ENCODE data around the gene SPATA2L.
"Not testable (repeated sequence)": the region's sequence is repeated elsewhere in the genome, so short reads cannot be mapped to it uniquely, and the experiment has no call there.

The SPATA2L gene

DNA sequence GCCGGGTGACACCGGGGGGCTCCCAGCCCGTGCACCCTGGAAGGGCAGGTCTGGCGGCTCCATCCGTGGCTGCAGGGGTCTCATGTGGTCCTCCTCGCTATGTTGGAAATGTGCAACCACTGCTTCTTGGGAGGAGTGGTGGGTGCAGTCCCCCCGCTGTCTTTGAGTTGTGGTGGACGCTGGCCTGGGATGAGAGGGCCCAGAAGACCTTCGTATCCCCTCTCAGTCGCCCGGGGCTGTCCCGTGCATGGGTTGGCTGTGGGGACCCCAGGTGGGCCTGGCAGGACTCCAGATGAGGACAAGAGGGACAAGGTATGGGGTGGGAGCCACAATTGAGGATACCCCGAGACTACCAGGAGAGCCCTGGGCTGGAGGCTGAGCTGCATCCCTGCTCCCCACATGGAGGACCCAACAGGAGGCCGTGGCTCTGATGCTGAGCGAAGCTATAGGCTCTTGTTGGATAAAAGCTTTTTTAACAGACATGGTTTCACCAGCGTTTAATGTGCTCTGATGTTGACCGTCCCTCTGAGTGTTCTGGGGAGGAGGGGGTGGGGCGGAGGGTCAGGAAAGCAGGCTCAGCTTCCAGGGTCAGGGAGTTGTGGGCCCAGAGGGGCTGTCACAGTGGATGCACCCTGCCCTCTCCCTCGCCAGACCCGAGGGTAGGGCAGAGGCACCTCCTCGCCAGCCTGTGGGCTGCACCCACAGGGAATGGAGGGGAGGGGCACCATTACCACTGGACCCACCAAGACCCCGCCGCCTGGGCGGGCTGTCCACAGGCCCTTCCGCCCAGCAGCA lies 5.4 kb downstream of the SPATA2L start:
- no peak overlapping the region for H3K27ac ChIP-seq
- no peak for TF ChIP-seq ZFX (IDR thresholded peaks at IDR 0.05)
- TF ChIP-seq, protein P1, sequence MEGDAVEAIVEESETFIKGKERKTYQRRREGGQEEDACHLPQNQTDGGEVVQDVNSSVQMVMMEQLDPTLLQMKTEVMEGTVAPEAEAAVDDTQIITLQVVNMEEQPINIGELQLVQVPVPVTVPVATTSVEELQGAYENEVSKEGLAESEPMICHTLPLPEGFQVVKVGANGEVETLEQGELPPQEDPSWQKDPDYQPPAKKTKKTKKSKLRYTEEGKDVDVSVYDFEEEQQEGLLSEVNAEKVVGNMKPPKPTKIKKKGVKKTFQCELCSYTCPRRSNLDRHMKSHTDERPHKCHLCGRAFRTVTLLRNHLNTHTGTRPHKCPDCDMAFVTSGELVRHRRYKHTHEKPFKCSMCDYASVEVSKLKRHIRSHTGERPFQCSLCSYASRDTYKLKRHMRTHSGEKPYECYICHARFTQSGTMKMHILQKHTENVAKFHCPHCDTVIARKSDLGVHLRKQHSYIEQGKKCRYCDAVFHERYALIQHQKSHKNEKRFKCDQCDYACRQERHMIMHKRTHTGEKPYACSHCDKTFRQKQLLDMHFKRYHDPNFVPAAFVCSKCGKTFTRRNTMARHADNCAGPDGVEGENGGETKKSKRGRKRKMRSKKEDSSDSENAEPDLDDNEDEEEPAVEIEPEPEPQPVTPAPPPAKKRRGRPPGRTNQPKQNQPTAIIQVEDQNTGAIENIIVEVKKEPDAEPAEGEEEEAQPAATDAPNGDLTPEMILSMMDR (conservative IDR thresholded peaks at IDR 0.05) = no peak

DNA sequence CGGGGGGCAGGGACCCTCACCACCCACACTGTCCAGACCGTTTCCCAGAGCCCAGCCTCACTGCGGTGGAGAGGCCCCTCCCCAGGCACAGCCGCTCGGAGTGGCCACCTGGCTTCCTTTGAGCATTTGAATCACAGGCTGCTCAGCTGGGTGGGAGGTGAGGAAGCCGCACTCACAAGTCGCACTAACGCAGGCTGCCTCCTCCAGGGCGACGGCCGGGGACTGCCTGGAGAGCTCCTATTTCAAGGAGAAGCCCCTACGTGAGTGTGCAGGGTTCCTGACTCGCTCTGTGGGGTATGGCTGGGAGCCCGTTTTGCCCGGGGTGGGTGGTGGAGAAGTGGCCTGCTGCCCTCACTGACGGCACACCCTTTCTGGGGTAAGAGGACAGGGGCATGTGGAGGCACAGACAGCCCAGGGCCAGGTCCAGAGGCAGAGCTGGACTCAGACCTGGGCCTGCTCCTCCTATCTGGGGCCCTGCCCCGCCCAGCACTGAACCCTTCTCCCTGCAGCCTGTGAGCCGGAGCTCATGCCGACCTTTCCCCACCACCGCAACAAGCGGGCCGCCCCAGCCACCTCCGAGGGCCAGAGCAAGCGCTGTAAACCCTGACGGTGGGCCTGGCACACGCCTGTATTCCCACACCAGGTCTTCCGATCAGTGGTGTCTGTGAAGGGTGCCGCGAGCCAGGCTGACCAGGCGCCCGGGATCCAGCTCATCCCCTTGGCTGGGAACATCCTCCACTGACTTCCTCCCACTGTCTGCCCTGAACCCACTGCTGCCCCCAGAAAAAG lies 6.2 kb downstream of the SPATA2L start:
- no peak for TF ChIP-seq ZFX (IDR thresholded peaks at IDR 0.05)
- TF ChIP-seq, protein P1 (conservative IDR thresholded peaks at IDR 0.05) = no peak
- H3K27ac ChIP-seq = no peak overlapping the region

DNA sequence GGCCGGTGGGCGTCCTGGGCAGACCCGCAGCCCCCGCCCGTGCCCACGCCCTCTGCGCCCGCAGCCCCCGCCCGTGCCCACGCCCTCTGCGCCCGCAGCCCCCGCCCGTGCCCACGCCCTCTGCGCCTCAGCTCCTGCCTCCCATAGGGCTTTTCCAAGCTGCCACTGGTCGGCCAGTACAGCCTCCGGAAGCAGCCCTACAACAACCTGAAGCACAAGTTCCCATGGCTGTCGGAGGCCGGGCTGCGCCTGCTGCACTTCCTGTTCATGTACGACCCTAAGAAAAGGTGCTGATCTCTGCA lies 6.8 kb downstream of the SPATA2L start:
- not testable (repeated sequence) for H3K27ac ChIP-seq

DNA sequence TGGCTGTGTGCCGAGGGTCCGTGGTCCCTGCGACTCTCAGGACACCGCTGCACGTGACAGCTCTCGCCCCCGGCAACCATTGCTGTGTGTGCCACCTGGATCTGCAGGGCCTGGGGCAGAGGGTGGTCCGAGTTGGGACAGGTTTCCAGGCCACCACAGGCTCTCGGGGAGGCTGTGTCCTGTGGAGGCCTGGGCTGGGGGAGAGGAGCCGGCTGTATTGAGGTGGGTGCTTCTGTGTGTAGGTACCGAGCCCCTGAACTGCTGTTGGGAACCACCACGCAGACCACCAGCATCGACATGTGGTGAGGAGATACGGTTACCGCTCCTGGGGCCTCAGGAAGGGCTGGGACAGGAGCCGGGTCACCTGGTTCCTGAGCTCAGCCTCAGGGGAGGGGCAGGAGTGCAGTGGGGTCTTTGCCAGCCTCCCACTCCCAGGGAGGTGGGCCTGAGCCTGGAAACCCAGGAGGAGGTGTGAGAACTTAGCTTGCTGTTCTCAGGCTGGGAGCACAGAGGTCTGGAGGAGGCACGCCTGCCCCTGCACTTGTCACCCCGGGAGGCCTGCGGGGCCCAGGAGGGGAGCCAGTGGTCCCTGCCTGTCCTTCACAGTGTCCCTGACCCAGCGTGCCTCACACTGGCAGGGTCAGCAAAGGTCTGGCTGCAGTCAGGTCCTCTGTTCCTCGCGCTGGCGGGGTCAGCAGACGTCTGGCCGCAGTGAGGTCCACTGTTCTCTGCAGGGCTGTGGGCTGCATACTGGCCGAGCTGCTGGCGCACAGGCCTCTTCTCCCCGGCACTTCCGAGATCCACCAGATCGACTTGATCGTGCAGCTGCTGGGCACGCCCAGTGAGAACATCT lies 7.3 kb downstream of the SPATA2L start:
- no peak overlapping the region for H3K27ac ChIP-seq
- TF ChIP-seq, protein P1 (conservative IDR thresholded peaks at IDR 0.05) = no peak
- no peak for TF ChIP-seq ZFX (IDR thresholded peaks at IDR 0.05)

DNA sequence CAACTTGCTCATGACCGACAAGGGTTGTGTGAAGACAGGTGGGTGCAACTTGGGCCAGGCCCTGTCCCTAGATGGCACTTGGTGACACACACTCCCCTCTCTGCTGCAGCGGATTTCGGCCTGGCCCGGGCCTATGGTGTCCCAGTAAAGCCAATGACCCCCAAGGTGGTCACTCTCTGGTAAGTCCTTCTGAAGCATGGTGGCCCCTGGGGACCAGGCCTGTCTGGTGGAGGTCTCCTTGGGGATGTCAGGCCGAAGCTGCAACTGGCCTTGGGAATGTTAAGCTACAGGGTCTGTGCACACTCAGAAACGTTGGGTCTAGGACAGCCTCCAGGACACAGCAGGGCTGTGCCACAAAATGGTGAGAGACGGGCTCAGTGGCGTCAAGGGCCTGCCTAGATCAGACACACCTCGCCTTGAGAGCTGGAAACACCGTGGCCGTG lies 8.2 kb downstream of the SPATA2L start:
- no peak overlapping the region for H3K27ac ChIP-seq
- TF ChIP-seq, protein P1 (conservative IDR thresholded peaks at IDR 0.05) = no peak
- TF ChIP-seq ZFX (IDR thresholded peaks at IDR 0.05) = no peak

DNA sequence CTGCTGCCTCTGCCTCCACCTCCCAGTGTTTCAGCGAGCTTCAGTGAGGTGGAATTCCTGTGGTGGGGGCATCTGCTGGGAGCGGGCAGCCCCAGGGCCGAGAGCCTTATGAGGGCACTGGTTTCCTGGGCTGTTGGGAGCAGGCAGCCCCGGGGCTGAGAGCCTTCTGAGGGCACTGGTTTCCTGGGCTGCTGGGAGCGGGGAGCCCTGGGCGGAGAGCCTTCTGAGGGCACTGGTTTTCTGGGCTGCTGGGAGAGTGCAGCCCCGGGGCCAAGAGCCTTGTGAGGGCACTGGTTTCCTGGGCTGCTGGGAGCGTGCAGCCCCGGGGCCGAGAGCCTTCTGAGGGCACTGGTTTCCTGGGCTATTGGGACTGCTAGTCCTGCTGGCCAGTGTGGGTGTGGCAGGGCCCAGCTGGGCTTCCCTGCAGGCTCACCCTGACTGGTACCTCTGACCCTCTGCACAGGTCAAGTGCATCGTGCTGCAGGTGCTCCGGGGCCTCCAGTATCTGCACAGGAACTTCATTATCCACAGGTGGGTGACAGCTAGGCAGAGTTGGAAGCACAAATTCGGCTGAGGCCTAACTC lies 9.4 kb downstream of the SPATA2L start:
- H3K27ac ChIP-seq = no peak overlapping the region
- no peak for TF ChIP-seq ZFX (IDR thresholded peaks at IDR 0.05)
- TF ChIP-seq, protein P1 (conservative IDR thresholded peaks at IDR 0.05) = no peak

DNA sequence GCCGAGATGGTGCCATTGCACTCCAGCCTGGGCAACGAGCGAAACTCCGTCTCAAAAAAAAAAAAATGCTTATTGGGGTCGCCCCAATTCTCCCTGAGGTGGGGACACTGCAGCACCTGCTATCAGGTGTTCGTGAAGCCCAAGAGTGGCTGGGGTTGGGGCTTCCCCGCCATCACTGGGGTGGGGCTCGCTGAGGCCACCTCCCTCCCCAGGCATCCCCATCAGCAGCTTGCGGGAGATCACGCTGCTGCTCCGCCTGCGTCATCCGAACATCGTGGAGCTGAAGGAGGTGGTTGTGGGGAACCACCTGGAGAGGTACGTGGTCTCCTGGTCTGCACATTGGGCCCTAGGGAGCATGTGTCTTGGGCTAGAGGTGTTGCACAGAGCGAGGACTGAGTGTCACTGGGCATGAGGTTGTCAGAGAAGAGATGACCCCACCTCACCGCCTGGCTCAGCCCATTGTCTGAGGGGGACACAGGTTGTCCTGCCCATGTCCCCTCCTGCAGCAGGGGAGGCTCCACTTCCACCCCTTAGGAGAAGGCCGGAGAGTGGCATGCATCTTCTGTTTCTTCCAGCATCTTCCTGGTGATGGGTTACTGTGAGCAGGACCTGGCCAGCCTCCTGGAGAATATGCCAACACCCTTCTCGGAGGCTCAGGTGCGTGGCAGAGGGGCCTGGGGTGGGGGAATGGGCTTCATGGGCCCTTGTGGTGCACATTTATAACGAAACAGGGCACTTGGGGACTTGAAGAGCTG lies 10.1 kb downstream of the SPATA2L start:
- TF ChIP-seq ZFX (IDR thresholded peaks at IDR 0.05) = no peak
- TF ChIP-seq, protein P1 (conservative IDR thresholded peaks at IDR 0.05) = no peak
- H3K27ac ChIP-seq = no peak overlapping the region

Measured in C4-2B (cell line).